Loucy (cell line): Measurements from ENCODE around the gene UBE3C.
"Not testable (repeated sequence)": the region's sequence is repeated elsewhere in the genome, so short reads cannot be mapped to it uniquely, and the experiment has no call there.

ENCODE experiments used
- EZH2phosphoT487 ChIP-seq: fragments of 200-600 bp; IDR thresholded peaks from 2 replicates; pipeline ENCODE4 v1.6.1; 2018; ENCODE audit warnings: antibody characterized with exemption, mild to moderate bottlenecking, moderate library complexity, borderline replicate concordance
- TF ChIP-seq, protein P1 (sequence below): fragments of 200-600 bp; sonication (generic); conservative IDR thresholded peaks from 2 replicates; pipeline ENCODE4 v1.5.1; 2014; ENCODE audit warnings: mild to moderate bottlenecking, antibody characterized with exemption, low read length

DNA sequence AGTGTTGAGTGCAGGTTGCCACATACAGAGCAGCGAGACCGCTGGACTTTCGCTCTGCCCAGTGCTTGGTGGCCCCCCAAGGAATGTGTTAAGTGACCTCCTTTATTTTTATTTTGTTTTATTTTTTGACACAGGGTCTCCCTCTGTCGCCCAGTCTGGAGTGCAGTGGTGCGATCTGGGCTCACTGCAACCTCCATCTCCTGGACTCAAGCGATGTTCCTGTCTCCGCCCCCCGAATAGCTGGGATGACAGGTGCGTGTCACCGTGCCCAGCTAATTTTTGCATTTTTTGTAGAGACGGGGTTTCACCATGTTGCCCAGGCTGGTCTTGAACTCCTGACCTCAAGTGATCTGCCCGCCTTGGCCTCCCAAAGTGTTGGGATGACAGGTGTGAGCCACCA, 138.8 kb downstream of the UBE3C start:
- TF ChIP-seq, protein P1, sequence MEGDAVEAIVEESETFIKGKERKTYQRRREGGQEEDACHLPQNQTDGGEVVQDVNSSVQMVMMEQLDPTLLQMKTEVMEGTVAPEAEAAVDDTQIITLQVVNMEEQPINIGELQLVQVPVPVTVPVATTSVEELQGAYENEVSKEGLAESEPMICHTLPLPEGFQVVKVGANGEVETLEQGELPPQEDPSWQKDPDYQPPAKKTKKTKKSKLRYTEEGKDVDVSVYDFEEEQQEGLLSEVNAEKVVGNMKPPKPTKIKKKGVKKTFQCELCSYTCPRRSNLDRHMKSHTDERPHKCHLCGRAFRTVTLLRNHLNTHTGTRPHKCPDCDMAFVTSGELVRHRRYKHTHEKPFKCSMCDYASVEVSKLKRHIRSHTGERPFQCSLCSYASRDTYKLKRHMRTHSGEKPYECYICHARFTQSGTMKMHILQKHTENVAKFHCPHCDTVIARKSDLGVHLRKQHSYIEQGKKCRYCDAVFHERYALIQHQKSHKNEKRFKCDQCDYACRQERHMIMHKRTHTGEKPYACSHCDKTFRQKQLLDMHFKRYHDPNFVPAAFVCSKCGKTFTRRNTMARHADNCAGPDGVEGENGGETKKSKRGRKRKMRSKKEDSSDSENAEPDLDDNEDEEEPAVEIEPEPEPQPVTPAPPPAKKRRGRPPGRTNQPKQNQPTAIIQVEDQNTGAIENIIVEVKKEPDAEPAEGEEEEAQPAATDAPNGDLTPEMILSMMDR, result not testable (repeated sequence)
- TF ChIP-seq EZH2phosphoT487, result not testable (repeated sequence)
